Measurements from ENCODE around the gene DIP2C. TPM values are rescaled to one million over a fixed set of nuclear protein-coding genes. Genes with fewer than 3 reads are reported as not detected.

The DIP2C gene
- total RNA-seq, 2 experiments from 2014 or later = 0.22 to 0.54 TPM

DNA sequence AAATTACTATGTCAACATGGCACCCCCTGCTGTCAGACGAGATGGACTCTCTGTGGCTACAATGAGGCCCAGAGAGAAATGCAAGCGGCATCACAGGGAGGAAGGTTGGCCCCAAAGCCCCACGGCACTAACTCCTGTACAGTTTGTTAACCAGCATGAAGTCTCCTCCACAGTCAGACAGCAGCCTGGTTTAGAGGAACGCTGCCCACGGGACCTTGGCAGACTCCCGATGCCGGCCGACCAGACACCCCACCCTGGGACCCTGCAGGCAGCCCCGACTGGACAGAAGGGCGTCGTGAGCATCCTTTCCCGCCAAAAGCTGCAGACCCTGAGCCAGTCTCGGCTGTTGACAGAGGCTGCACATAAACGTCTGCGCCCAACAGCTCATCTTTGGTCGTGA lies 158.8 kb downstream of the DIP2C start:
- DNase-seq = no peak
- Mint-ChIP-seq H3K4me3 (no peak overlapping the region), H3K27me3 (peaks cover 9% of the 10 kb centered on the region), H3K4me1 (no peaks in the 10 kb centered on the region), H3K36me3 (no peaks in the 10 kb centered on the region), H3K27ac (no peak overlapping the region), H3K9me3 (no peaks in the 10 kb centered on the region)

DNA sequence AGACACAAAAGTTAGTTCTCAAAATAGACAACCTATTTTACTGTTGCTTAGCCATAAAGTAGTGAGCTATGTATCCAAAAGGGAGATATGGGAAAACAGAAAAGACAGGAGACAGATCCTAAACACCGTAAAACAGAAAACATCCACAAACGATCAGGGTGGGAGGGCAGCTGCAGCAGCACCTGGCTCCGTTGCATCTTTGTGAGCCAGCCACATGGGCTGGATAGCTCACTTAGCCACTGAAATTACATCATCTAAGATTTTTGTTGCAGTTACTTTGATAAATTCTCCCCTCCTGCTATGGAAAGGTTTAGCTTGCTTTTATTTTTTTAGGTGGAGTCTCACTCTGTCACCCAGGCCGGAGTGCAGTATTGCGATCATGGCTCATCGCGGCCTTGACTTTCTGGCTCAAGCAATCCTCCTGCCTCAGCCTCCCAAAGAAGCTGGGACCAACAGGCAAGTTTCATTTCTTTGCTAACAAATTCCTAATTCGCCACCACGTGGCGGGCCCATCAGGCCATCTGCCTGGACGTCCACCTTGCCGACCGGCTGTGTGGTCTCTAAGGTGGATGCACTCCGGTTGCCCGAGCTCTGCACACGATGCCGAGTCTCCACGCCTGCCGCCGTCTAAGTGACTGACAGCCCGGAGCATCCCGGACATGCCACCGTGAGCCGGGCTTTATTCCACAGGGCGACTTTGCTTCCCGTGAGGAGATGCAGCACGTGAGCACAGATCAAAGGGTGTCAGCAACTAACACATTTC lies 159.8 kb downstream of the DIP2C start:
- H3K9me3 Mint-ChIP-seq = no peaks in the 10 kb centered on the region
- H3K27me3 Mint-ChIP-seq = peaks cover 9% of the 10 kb centered on the region
- no peaks in the 10 kb centered on the region for H3K36me3 Mint-ChIP-seq
- no peaks in the 10 kb centered on the region for H3K4me1 Mint-ChIP-seq
- no peak overlapping the region for H3K4me3 Mint-ChIP-seq
- DNase-seq = no peak
- no peak overlapping the region for H3K27ac Mint-ChIP-seq

DNA sequence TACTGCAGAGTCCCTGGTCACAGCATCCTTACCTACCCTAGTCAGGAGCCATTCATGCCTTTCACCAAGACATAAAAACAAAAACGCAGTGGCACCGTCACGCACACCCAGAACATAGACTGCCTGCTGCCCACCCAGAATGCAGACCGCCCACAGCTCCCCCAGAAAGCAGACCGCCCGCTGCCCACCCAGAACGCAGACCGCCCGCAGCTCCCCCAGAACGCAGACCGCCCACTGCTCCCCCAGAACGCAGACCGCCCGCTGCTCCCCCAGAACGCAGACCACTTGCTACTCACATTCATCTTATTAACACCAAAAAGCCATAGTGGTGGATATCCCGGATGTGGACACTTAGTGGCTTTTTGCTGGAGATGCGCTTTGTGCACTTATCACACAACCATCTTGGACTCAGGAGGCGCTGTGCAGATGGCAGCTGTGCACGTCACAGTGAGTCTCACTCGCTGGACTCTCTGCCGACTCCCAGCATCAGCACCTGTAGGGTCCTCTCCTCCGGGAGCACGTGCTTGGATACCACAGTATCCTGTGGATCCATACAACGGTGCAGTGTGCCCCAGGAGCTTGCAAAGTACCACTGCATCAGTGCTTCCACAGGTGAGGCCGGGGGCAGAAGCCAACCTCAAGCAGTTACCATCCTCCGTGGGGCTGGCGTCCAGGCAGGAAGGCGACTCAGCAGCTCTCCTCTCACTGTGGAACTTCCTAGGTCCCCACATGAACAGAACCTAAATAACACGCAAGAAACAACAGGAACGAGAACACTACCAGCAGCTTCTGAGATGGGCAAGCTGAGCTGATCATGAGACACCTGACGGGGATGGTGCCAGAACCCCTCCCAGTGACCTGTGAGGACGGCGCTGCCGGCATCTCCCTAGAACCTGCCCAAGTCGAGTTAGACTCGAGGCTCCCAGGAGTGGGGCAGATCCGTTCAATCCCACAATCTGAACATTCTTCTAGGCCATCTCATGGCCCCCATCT lies 161.0 kb downstream of the DIP2C start:
- DNase-seq = no peak
- Mint-ChIP-seq H3K4me1 (no peaks in the 10 kb centered on the region), H3K27me3 (peaks cover 6% of the 10 kb centered on the region), H3K4me3 (no peak overlapping the region), H3K27ac (no peak overlapping the region), H3K36me3 (no peaks in the 10 kb centered on the region), H3K9me3 (no peaks in the 10 kb centered on the region)

DNA sequence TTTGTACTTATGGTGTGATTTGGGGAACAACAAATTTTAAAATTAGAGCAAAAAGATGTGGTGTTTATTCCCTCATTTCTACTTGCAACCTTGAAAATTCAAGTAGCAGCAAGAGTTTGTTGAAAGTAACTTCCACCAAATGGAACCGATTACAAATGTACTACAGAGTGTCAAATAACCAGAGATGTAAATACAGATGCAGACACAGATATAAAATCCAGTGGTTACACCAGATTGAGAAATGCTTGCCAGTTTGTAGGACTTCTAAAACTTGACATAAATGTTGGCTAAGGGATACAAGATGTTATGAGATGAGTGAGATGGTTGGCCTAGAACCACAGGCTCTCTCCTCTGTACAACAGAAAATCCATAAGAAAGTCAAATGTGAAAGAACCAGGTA lies 162.1 kb downstream of the DIP2C start:
- H3K9me3 Mint-ChIP-seq = no peaks in the 10 kb centered on the region
- H3K36me3 Mint-ChIP-seq = no peaks in the 10 kb centered on the region
- no peak for DNase-seq
- H3K4me1 Mint-ChIP-seq = no peaks in the 10 kb centered on the region
- H3K27ac Mint-ChIP-seq = no peak overlapping the region
- H3K4me3 Mint-ChIP-seq = no peak overlapping the region
- peaks cover 5% of the 10 kb centered on the region for H3K27me3 Mint-ChIP-seq

DNA sequence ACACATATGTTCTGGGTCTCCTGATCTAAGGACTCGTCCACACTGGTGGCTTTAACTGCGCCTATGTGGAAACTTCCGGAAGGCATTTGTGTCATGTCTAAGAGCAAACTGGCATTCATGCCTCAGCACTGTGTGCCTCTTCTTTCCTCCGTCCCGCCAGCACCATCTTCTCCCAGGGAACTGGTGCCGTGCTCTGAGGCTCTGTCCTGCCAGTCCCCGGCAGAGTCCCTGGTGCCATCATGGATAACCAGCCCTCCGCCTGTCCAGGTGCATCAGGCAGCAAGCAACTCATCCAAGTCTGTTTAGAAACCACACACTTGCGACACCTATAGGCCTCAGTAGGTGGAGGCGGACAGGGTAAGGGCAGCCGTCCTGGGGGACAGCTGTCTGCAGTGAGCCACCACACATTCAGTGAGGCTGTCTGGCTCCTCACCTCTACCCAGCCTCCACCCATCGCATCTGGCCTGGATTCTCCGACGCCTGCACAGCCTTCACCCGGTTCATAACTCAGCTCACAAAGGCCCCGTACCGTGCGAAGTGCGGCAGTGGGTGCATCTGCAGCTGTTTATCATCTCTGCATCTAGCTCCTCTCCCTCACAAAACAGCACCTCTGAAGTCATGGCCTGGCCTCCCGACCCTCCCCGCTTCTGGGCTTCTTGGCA lies 162.7 kb downstream of the DIP2C start:
- no peaks in the 10 kb centered on the region for H3K4me1 Mint-ChIP-seq
- no peak overlapping the region for H3K4me3 Mint-ChIP-seq
- no peak overlapping the region for H3K27ac Mint-ChIP-seq
- no peak for DNase-seq
- H3K36me3 Mint-ChIP-seq = no peaks in the 10 kb centered on the region
- no peaks in the 10 kb centered on the region for H3K9me3 Mint-ChIP-seq
- peaks cover 5% of the 10 kb centered on the region for H3K27me3 Mint-ChIP-seq

DNA sequence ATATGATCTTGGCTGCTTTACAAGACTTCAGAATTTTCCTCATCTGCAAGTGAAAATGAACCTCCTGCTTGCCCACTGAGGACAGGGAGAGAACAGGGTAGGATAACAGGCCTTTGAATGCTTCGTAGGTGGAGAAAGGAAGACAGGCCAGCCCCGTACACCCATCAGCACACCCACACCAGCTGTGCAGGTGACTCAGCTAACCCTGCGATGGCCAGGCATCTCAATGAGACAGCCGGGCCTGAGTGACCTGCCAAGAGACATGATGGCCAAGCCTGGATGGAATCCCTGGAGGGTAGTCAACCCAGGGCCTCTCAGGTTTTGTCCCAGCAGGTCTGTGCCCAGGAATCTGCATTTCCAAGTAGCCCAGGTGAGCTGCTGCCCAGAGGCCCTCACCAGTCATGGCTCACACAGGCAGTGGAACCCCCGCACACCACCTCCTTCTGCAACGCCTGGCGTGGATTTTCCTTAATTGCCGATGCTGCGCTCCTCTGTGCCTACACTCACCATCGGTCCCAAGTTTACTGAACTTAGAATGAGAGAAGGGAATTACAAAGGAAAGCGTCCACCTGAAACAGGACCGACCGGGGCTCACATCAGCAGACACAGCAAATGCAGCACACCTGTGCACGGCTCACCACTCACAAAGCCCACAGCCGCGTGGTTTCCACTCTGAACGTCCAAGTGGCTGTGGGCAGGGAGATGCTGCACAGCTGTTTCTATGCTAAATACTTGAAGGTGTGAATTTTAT lies 163.7 kb downstream of the DIP2C start:
- no peaks in the 10 kb centered on the region for H3K4me1 Mint-ChIP-seq
- no peaks in the 10 kb centered on the region for H3K36me3 Mint-ChIP-seq
- no peaks in the 10 kb centered on the region for H3K27me3 Mint-ChIP-seq
- H3K4me3 Mint-ChIP-seq = no peak overlapping the region
- no peaks in the 10 kb centered on the region for H3K9me3 Mint-ChIP-seq
- DNase-seq = no peak
- no peak overlapping the region for H3K27ac Mint-ChIP-seq

DNA sequence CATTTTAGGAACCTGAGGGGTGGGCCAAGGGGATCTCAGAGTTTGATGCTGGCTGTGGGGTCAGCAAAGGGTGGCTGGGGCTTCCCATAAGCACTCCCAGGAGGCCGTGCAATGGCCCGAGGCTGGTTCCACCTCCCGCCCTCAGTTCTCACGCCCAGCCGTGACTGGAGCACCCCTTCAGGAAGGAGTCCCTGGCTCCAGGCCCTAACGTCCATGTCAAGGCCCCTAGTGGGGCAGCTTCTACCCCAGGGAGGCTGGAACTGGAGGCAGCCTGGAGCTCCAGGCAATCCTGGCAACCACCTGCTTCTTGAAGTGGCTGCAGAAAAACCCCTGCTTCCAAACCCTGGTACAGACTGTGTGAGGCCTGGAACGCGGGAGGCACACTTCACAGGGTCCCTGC lies 165.5 kb downstream of the DIP2C start:
- Mint-ChIP-seq H3K36me3 (no peaks in the 10 kb centered on the region), H3K4me3 (no peak overlapping the region), H3K27me3 (no peaks in the 10 kb centered on the region), H3K4me1 (no peaks in the 10 kb centered on the region), H3K9me3 (no peaks in the 10 kb centered on the region), H3K27ac (no peak overlapping the region)
- no peak for DNase-seq

DNA sequence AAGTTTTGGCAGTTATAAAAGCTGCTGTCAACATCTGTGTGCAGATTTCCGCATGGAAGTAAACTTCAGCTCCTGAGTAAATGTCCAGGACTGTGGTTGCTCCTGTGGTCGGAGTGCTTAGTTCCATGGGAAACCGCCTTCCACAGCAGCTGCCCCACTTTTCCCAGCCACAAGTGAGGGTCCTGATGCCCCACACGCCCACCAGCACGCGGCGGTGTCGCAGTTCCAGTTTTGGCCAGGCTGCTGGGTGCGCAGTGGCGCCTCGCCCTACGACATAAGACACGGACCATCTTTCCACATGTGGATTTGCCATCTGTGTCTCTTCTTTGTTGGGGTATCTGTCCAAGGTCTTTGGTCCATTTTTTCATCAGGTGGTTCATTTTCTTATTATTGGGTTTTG lies 167.1 kb downstream of the DIP2C start:
- Mint-ChIP-seq H3K9me3 (no peaks in the 10 kb centered on the region), H3K4me3 (no peak overlapping the region), H3K27ac (no peak overlapping the region), H3K27me3 (no peaks in the 10 kb centered on the region), H3K36me3 (no peaks in the 10 kb centered on the region), H3K4me1 (no peaks in the 10 kb centered on the region)
- DNase-seq = no peak

DNA sequence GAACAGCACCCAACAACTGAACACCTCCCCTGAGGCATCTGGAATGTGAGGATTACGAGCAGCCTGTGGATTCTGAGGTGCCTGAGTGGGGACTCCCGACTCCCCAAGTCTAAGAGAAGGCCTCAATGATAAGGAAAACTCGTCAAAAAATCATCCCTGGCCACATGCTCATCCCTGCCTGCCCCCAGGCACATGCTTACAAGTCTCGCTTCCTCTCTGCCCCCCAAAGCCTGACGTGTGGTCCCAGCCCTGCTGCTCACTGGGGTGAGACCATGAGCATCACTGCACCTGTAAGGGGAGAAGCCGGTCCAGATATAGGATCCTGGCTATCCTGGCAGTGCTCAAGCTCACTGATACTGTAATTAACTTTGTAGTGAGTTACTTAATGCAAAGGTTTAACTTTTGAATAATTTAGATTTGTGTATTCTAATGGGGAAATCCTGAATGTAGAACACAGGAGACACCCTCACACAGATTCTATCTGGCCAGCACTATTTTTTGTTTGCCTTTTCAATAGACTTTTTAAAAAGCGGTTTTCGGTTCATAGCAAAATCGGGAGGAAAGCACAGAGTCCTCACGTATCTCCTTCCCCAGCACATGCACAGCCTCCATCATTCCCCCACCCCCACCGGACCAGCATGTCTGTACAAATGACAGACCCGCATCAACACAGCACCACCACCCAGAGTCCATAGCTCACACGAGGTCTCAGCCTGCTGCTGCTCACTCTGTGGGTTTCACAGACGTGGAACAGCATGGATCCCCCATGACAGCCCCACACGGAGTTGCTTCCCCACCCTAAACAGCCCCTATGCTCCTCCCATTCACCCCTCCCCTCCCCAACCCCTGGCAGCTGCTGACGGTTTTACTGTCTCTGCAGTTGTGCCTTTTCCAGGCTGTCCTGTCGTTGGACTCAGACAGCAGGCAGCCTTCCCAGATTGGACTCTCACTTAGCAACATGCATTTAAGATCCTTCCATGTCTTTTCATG lies 167.9 kb downstream of the DIP2C start:
- no peak for DNase-seq

DNA sequence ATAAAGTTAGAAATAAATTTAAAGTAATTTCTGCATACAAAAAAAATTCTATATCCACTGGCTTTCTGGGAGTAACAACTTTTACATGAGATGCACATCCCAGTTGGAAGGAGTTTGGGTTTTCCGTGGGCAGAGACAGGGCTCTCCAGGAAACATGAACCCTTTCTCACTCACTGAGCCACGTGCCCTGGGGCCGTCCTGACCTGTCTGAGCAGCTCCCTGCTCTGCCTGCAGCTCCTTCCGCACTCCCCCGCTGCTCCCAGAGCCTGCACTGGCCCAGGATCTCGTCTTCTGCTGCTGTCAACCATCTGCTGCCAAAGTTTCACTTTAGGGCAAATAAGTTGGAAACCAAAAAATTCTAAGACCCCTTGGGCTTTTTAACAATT lies 169.1 kb downstream of the DIP2C start:
- no peak for DNase-seq
- H3K9me3 Mint-ChIP-seq = no peaks in the 10 kb centered on the region
- no peak overlapping the region for H3K4me3 Mint-ChIP-seq
- no peaks in the 10 kb centered on the region for H3K4me1 Mint-ChIP-seq
- no peak overlapping the region for H3K27ac Mint-ChIP-seq
- H3K27me3 Mint-ChIP-seq = no peaks in the 10 kb centered on the region
- H3K36me3 Mint-ChIP-seq = no peaks in the 10 kb centered on the region

More for the DNA sequence above, 167.9 kb downstream of the DIP2C start:
- H3K27me3 Mint-ChIP-seq = no peaks in the 10 kb centered on the region
- no peak overlapping the region for H3K27ac Mint-ChIP-seq
- H3K36me3 Mint-ChIP-seq = no peaks in the 10 kb centered on the region
- H3K4me1 Mint-ChIP-seq = no peaks in the 10 kb centered on the region
- no peak overlapping the region for H3K4me3 Mint-ChIP-seq
- H3K9me3 Mint-ChIP-seq = no peaks in the 10 kb centered on the region

DNA sequence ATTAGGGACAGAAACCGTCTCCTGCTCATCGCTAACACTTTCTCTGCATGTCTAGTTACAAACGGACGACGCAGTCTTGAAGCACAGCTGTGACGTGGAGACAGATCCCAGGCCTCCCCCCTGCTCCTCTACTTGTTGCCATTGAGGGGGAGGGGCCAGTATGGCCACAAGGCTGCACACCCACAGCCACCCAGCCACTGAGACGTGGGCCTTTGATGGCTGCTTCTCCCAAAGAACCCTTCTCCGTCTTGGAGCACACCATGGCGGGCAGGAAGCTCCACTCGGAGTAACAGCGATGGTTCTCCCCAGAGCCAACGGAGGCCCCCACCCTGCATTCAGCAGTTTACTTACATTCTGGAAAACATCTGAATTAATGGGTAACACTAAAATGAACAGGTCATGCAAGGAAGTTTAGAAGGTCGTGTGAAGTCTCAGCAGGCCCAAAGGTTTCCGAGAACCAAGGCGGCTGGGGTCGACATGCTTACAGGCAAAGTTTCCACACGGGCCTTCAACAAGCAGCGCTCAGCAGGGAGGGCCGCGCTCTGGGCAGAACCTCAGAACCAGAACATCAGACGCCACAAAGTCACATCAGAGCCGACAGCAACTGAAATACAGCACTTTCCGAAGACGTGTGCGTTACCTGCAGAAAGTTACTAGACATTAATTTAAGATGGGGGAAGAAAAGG lies 169.6 kb downstream of the DIP2C start:
- Mint-ChIP-seq H3K4me3 (no peak overlapping the region), H3K27me3 (no peaks in the 10 kb centered on the region), H3K27ac (no peak overlapping the region), H3K4me1 (no peaks in the 10 kb centered on the region), H3K9me3 (no peaks in the 10 kb centered on the region), H3K36me3 (no peaks in the 10 kb centered on the region)
- DNase-seq = no peak

DNA sequence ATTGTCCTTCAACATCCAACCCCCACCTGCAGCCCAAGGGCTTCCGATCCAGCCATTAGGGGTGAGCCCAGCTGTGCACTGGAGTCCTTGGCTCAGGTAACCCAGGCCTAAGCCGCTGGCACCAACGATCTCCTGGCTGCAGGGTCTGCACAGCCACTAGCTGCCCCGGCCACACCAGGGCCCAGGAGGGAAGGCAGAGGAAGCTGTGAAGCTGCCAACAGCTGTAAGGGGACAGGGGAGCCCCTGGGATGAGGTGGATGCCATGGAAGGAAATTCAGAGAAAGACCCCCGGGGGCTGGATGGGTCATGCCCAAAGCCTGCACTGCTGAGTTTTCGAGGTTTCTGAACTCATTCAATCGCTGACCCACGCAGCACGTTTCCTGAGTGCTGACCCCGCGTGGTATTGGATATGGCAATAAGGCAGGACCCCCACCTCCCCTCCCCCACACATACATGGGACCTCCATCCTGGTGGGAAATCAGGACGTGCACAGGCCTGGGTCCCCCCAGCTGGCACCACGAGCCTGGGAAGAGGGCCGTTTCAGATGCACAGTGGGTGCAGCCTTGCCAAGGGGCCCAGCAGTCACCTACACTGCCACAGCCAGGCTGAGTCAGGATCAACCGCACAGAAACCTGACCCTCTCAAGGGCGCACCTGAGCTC lies 170.3 kb downstream of the DIP2C start:
- no peaks in the 10 kb centered on the region for H3K9me3 Mint-ChIP-seq
- H3K27me3 Mint-ChIP-seq = no peaks in the 10 kb centered on the region
- no peaks in the 10 kb centered on the region for H3K36me3 Mint-ChIP-seq
- no peak for DNase-seq
- H3K27ac Mint-ChIP-seq = no peak overlapping the region
- H3K4me1 Mint-ChIP-seq = no peaks in the 10 kb centered on the region
- no peak overlapping the region for H3K4me3 Mint-ChIP-seq
